HT1080 (cell line): Measurements from ENCODE around the gene RBKS. TPM values are rescaled to one million over a fixed set of nuclear protein-coding genes. Genes with fewer than 3 reads are reported as not detected.
"Not testable (repeated sequence)": the region's sequence is repeated elsewhere in the genome, so short reads cannot be mapped to it uniquely, and the experiment has no call there.

ENCODE experiments used
- DNase-seq: peaks from one replicate; pipeline ENCODE4 v3.0.0-alpha.2; 2015; ENCODE audit warnings: low read depth
- total RNA-seq: library from RNA; depleted of rRNA; stranded (reverse); fragments of >200 nt; shearing (Covaris generic); gene quantifications from 2 replicates; pipeline ENCODE4 v1.2.3, GENCODE V29; 2014

The RBKS gene
- total RNA-seq, 1 experiment from 2014 or later, result 0.71 TPM

DNA sequence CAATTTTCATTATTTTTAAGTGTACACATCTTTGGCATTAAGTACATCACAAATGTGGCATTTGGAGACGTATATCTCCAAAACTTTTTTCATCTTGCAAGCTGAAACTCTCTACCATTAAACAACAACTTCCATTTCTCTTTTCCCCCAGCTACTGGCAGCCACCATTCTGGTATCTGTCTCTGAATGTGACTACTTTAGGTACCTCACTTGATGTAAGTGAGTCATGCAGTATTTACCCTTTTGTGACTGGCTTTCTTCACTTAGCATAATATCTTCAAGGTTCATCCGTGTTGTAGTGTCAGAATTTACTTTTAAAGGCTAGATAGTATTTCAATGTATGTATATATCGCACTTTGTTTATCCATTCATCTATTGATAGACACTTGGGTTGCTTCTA lies 17.4 kb upstream of the RBKS start:
- DNase-seq, result no peak

DNA sequence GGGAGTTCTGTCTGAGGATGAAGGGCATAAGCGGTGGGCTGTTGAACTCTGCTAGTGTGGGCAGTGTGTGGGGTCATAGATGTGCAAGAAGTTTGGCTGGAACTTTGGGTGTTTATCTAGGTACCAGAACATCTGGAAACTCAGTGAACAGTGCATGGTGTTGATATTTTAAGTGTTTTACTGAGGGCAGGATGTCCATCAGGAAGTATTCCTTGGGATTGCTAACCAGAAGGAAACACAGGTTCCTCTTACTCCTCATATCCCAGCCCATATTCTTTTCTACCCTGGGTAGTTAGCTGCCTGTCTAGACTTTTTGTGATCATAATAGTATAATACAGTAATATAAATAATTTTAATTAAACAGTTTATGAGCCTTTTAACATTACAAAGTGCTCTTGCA lies 15.9 kb upstream of the RBKS start:
- DNase-seq, result no peak

- DNase-seq, result no peak
Observed at GRCh38 chr2:27904405-27904665, 14.1 kb upstream of the RBKS start.

- peak; percentile 64 for DNase-seq
Observed at GRCh38 chr2:27903649-27904404, 13.6 kb upstream of the RBKS start.

GRCh38 chr2:27903018-27903417 lies 12.8 kb upstream of the RBKS start:
- DNase-seq, result no peak

GRCh38 chr2:27902098-27902497 lies 11.9 kb upstream of the RBKS start:
- no peak for DNase-seq

DNA sequence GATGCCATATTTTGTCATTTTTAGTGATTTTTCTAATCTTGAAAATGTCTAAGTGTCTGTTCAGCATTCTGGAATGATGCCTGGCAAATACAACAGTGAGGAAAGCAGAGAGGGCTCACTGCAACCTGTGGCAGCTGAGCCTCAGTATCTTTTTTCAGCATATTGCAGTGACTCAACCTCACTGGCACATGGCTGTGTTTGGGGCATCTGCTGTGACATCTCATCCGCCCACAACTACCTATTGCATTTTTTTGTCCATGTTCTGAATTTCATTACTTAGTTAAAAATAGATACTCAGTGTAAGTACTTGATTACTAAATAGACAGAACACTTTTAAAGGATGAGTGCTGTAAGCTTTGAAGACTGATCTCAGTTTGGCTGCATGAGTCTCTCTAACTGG lies 11.0 kb upstream of the RBKS start:
- no peak for DNase-seq

GRCh38 chr2:27897717-27898116 lies 7.5 kb upstream of the RBKS start:
- no peak for DNase-seq

DNA sequence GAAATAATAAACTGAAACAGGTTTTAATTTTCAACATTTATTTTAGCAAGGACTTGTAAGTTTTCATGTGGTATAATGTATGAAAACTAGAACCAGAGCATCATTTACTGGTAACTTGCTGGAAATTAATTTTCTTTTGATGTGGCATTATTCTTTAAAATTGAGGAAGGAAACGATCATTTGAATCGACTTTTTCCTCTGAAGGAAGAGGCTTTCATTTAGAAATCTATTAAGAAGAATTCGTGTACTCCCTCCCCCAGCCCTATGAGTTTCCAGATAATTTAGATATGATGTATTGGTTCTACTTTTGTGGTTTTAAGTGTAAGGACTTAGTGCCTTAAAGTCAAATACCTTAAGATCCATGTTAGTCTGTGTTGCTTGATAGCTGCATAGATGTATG lies 2.8 kb upstream of the RBKS start:
- DNase-seq, result no peak

DNA sequence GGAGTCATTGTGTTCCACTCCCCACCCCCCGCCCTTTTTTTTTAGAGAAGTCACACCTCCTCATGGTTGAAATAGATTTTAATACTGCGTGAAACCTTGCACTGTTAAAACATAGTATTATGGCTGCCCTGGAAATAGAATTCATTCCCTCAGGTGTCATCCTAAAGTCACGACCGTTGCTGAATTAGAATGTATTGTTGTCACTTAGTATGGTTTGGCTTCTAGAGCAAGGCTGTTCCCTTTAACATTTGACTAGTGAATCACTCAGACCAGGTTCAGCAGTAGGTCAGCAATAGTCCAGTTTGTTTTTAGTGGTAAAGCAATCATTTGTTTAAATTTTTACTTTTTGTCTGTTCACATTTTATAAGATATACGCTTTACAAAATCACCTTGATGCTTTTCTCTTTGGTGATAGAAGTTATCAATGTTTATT lies 1.5 kb upstream of the RBKS start:
- no peak for DNase-seq

DNA sequence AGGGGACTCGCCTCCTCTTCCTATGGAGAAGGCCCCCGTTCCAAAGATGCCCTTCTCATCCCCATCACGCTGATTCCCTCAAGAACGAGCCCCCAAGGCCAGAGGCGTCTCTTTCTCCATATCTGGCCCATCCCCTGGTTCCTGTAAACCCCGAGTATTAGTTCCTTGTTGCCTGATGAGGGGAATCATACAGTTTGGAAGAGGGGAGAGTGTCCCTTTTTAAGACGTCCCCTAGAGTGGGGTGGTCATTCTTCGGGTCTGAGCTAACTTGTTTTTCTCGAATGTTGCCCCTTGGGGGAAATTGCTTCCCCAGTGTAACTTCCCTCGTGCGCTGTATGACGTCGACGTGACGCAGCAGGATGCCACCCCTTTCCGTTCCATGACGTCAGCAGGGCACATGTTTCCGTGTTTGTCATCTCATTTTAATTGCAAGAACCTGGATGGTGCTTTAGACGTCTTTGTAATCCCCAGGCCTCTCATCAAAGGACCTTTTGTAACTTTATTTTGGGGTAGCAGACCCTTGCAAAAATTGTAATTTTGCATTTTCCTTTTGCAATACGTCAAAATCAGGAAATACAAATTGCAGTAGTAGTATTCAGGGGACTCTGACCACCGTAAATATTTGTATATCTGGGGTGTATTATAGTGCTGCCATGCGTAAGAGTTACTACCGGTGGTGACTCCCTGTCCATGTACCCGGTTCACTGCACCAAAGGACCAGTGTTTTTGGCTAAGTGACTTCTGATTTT lies 911 bp upstream of the RBKS start:
- DNase-seq, result peak; percentile 60

DNA sequence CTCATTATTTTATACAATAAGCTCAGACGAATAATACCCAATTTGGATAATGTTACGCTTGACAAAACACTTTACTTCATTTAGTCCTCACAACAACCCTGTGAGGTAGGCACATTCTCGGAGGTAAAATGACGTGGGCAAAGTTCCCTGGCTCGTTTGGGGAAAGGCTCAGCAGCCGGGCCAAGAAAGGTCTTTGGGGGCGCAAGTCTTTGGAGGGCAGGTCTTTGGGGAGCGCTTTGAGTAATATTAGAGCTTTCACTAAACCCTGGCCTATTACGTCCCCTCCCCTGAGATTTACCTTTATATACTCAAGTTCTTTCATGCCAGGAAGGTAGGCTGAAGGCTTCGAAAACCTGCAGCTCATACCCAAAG lies 427 bp downstream of the RBKS start:
- DNase-seq, result peak; percentile 13

GRCh38 chr2:27888790-27889189 lies 1.4 kb downstream of the RBKS start:
- DNase-seq, result no peak

DNA sequence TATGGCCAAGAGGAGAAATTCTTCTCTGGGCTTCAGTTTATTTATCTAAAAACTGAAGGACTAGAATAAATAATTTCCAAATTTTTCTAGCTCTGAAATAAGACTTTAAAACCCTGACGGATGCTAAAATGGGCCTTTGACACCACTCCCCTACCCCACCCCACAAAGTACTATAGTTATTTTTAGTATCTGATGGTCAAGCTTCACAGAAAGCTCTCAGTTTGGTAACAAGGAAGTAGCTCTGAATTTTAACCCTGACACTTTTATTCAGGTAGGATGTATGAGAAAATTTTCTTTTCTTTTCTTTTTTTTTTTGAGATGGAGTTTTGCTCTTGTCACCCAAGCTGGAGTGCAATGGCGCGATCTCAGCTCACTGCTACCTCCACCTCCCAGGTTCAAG lies 2.4 kb downstream of the RBKS start:
- no peak for DNase-seq

- DNase-seq, result no peak
Observed at GRCh38 chr2:27887111-27887510, 3.1 kb downstream of the RBKS start.

GRCh38 chr2:27886322-27886721 lies 3.9 kb downstream of the RBKS start:
- no peak for DNase-seq

DNA sequence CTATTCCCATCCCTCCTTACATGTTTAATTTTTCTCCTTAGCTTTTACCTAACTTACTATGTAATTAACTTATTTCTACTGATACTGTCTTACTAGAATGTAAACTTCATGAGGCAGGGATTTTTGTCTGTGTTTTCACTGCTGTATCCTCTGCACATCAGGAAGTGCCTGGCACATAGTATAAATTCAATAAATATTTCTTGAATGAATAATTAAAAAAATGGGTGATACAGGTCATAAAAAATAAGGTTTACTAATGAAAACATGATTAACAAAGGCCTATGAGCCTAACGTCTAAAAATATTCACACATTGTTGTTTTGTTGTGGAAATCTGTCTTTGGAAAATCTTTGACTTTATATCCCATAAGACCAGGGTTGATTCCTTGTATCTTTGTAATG lies 4.5 kb downstream of the RBKS start:
- no peak for DNase-seq

GRCh38 chr2:27885234-27885633 lies 5.0 kb downstream of the RBKS start:
- peak; percentile 29 for DNase-seq

DNA sequence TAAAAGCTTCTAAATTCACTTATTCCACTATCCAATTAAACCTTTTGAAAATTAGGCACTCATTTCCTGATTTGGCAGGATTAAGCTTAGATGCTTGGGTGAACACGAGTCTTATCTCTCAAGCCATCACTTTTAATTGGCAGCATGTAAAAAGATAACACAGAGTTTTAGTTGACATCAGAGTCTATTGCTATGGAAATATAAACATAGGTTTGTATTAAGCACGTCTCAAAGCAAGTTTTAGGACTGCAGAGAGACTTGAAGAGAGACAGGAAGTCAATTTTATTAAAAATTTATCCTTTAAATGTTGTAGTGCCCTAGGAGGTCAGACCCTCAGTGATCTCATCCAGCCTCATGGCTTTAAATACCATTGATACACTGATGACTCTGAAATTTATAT lies 5.6 kb downstream of the RBKS start:
- no peak for DNase-seq

DNA sequence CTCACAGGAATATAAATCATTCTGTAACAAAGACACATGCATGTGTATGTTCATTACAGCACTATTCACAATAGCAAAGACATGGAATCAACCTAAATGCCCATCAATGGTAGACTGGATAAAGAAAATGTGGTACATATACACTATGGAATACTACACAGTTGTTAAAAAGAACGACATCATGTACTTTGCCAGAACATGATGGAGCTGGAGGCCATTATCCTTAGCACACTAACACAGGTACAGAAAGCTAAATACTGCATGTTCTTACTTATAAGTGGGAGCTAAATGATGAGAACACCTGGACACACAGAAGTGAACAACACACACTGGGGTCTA lies 7.6 kb downstream of the RBKS start:
- not testable (repeated sequence) for DNase-seq

DNA sequence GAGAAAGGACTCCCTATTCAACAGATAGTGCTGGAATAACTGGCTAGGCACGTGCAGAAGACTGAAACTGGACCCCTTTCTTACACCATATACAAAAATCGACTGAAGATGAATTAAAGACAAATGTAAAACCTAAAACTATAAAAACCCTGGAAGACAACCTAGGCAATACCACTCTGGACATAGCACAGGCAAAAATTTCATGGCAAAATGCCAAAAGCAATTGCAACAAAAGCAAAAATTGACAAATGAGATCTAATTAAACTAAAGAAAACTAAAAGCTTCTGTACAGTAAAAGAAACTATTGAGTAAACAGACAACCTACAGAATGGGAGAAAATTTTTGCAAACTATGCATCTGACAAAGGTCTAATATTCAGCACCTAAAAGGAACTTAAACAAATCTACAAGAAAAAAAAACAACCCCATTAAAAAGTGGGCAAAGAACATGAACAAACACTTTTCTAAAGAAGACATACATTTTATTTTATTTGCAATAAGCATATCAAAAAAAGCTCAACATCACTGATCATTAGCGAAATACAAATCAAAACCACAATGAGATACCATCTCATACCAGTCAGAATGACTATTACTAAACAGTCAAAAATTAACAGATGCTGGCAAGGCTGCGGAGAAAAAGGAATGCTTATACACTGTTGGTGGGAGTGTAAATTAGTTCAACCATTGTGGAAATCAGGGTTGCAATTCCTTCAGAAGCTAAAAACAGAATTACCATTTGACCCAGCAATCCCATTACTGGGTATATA lies 8.2 kb downstream of the RBKS start:
- DNase-seq, result not testable (repeated sequence)

- DNase-seq, result no peak
Observed at GRCh38 chr2:27878825-27879224, 11.4 kb downstream of the RBKS start.
